HuH-7 (cell line): ENCODE measurements around the gene MYMK.

Experiments used
- DNase-seq: peaks from one replicate; pipeline ENCODE4 v3.0.0; 2011; ENCODE audit warnings: low spot score

MYMK gene

GRCh38 chr9:133518706-133519449, 5.9 kb downstream of the MYMK start:
- DNase-seq = no peak

GRCh38 chr9:133518200-133518599, 6.6 kb downstream of the MYMK start:
- DNase-seq = no peak

GRCh38 chr9:133517711-133518110, 7.0 kb downstream of the MYMK start:
- no peak for DNase-seq

GRCh38 chr9:133516961-133517350, 7.8 kb downstream of the MYMK start:
- DNase-seq = no peak

GRCh38 chr9:133516256-133516960, 8.4 kb downstream of the MYMK start:
- no peak for DNase-seq

- DNase-seq = no peak
Observed at GRCh38 chr9:133515615-133516255, 9.0 kb downstream of the MYMK start.

GRCh38 chr9:133515240-133515610, 9.5 kb downstream of the MYMK start:
- DNase-seq = no peak

- DNase-seq = no peak
Observed at GRCh38 chr9:133514460-133515239, 10.1 kb downstream of the MYMK start.

- DNase-seq = no peak
Observed at GRCh38 chr9:133513214-133514100, 11.3 kb downstream of the MYMK start.

- DNase-seq = no peak
Observed at GRCh38 chr9:133512253-133513213, 12.2 kb downstream of the MYMK start.

- no peak for DNase-seq
Observed at GRCh38 chr9:133511607-133512006, 13.2 kb downstream of the MYMK start.

- DNase-seq = no peak
Observed at GRCh38 chr9:133510926-133511505, 13.7 kb downstream of the MYMK start.

- peak; percentile 60 for DNase-seq
Observed at GRCh38 chr9:133509179-133510083, 15.3 kb downstream of the MYMK start.

GRCh38 chr9:133508046-133508445, 16.7 kb downstream of the MYMK start:
- DNase-seq = no peak

- DNase-seq = no peak
Observed at GRCh38 chr9:133507246-133507965, 17.4 kb downstream of the MYMK start.

- peak; percentile 44 for DNase-seq
Observed at GRCh38 chr9:133506653-133507038, 18.1 kb downstream of the MYMK start.

- DNase-seq = no peak
Observed at GRCh38 chr9:133505901-133506652, 18.7 kb downstream of the MYMK start.
